MM.1S (cell line): ENCODE data around the gene ZNF175.

Source experiments
- DNase-seq: peaks from one replicate; pipeline ENCODE4 v3.0.0-alpha.2; 2015
- H2AFZ ChIP-seq: fragments of 300-600 bp; sonication (generic); 2 replicates; pipeline ENCODE4 v1.6.0; 2016; ENCODE audit warnings: antibody characterized with exemption, low read length
- H3F3A ChIP-seq: fragments of 300-600 bp; sonication (generic); 2 replicates; pipeline ENCODE4 v1.6.1; 2016; ENCODE audit warnings: mild to moderate bottlenecking, antibody characterized with exemption, low read length, moderate library complexity, mixed read lengths; ENCODE audit not compliant: insufficient read depth
- H3K27ac ChIP-seq: fragments of 300-600 bp; sonication (generic); 2 replicates; pipeline ENCODE4 v1.5.1; 2016; ENCODE audit warnings: mild to moderate bottlenecking, low read length
- H3K27me3 ChIP-seq: fragments of 300-600 bp; sonication (generic); replicated peaks from 2 replicates; pipeline ENCODE4 v1.6.0; 2016; ENCODE audit warnings: low read length; ENCODE audit not compliant: insufficient read depth
- H3K36me3 ChIP-seq: fragments of 300-600 bp; sonication (generic); replicated peaks from 2 replicates; pipeline ENCODE4 v1.6.1; 2016; ENCODE audit warnings: mild to moderate bottlenecking, low read length, mixed read lengths; ENCODE audit not compliant: insufficient read depth
- H3K4me1 ChIP-seq: fragments of 300-600 bp; sonication (generic); 2 replicates; pipeline ENCODE4 v1.6.1; 2016; ENCODE audit warnings: low read length, mixed read lengths
- H3K4me2 ChIP-seq: fragments of 300-600 bp; sonication (generic); 2 replicates; pipeline ENCODE4 v1.6.0; 2016; ENCODE audit warnings: low read depth, low read length
- H3K4me3 ChIP-seq: fragments of 300-600 bp; sonication (generic); 2 replicates; pipeline ENCODE4 v1.5.1; 2016; ENCODE audit warnings: low read length, mixed read lengths
- H3K79me2 ChIP-seq: fragments of 300-600 bp; sonication (generic); 2 replicates; pipeline ENCODE4 v1.6.1; 2016; ENCODE audit warnings: mixed run types, low read length, mixed read lengths
- H3K9ac ChIP-seq: fragments of 300-600 bp; sonication (generic); 2 replicates; pipeline ENCODE4 v1.6.1; 2016; ENCODE audit warnings: low read length, mixed read lengths
- H3K9me2 ChIP-seq: fragments of 300-600 bp; sonication (generic); replicated peaks from 2 replicates; pipeline ENCODE4 v1.6.1; 2016; ENCODE audit warnings: mild to moderate bottlenecking, low read length, mixed read lengths; ENCODE audit not compliant: insufficient read depth
- H3K9me3 ChIP-seq: fragments of 300-600 bp; sonication (generic); replicated peaks from 2 replicates; pipeline ENCODE4 v1.6.1; 2016; ENCODE audit warnings: mild to moderate bottlenecking, low read length, mixed read lengths; ENCODE audit not compliant: insufficient read depth
- H4K20me1 ChIP-seq: fragments of 300-600 bp; sonication (generic); 2 replicates; pipeline ENCODE4 v1.6.1; 2016; ENCODE audit warnings: mild to moderate bottlenecking, low read length, moderate library complexity, mixed read lengths; ENCODE audit not compliant: insufficient read depth
- EZH2 ChIP-seq: fragments of 300-600 bp; sonication (generic); optimal IDR thresholded peaks from 2 replicates; pipeline ENCODE3; 2017; ENCODE audit warnings: low read depth, mild to moderate bottlenecking, antibody characterized with exemption, low read length, mixed read lengths
- EZH2phosphoT487 ChIP-seq: fragments of 300-600 bp; sonication (generic); IDR thresholded peaks from 2 replicates; pipeline ENCODE4 v1.6.1; 2018; ENCODE audit warnings: antibody characterized with exemption, low read length
- TF ChIP-seq, protein P1 (sequence below): fragments of 300-600 bp; sonication (generic); IDR thresholded peaks from 2 replicates; pipeline ENCODE4 v1.5.1; 2016; ENCODE audit warnings: antibody characterized with exemption, low read length, mixed read lengths

ZNF175 gene

DNA sequence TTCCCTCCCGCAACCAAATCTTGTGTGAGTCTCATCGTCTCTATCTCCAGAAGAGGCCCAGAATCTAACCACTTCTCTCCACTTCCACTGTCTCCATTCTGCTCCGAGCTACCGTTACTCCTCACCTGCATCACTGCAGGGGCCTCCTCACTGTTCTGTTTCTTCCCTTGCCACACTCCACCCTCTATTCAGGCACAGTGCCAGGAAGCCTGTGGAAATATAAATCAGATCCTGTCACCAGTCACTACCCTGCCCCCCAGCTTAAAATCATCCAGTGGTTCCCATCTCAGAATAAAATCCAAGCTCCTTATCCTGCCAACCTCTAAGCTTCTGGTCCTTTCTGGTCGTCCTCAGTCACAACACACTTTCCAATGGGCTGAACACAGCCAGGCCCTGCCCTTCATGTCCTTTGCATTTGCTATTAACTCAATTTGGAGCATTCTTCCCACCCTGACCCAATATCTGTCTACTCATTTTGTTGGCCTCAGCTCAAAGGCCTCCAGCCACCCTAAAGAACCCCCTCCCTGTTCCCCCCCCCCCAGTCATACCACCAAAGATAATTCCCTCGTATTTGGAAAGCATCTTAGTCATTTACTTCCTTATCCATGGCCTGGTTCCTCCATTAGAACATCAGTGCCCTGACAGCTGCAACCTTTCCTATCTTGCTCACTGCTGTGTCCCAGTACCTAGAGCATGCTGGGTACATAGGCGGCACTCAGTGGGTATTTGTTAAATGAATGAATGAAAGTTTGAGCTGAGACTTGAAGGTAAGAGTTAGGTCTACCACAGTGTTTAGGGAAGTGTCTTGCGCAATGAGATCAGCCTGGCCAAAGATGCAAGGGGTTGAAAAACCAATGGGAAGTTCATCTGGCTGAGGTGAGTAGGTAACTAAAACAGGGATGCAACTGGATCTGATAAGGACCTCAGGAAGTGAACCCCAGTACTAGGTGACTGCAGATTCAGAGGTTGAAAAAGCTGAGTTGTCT, 24.4 kb downstream of the ZNF175 start:
- TF ChIP-seq EZH2 (no peak), EZH2phosphoT487 (no peak)
- TF ChIP-seq, protein P1, sequence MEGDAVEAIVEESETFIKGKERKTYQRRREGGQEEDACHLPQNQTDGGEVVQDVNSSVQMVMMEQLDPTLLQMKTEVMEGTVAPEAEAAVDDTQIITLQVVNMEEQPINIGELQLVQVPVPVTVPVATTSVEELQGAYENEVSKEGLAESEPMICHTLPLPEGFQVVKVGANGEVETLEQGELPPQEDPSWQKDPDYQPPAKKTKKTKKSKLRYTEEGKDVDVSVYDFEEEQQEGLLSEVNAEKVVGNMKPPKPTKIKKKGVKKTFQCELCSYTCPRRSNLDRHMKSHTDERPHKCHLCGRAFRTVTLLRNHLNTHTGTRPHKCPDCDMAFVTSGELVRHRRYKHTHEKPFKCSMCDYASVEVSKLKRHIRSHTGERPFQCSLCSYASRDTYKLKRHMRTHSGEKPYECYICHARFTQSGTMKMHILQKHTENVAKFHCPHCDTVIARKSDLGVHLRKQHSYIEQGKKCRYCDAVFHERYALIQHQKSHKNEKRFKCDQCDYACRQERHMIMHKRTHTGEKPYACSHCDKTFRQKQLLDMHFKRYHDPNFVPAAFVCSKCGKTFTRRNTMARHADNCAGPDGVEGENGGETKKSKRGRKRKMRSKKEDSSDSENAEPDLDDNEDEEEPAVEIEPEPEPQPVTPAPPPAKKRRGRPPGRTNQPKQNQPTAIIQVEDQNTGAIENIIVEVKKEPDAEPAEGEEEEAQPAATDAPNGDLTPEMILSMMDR, result no peak
- Histone ChIP-seq H3K9me3 (no peaks in the 10 kb centered on the region), H3K79me2 (no peaks in the 10 kb centered on the region), H4K20me1 (no peaks in the 10 kb centered on the region), H3F3A (no peaks in the 10 kb centered on the region), H3K27ac (no peak overlapping the region), H3K4me2 (0 out of 2 replicates have a peak overlapping the region, but pooled peaks have one; percentile 52), H3K4me1 (no peaks in the 10 kb centered on the region), H3K27me3 (no peaks in the 10 kb centered on the region), H3K9me2 (no peaks in the 10 kb centered on the region), H3K36me3 (no peaks in the 10 kb centered on the region), H3K9ac (no peak overlapping the region), H3K4me3 (peak overlapping the region; percentile 69; the same call in 1 of the 2 replicates), H2AFZ (no peak overlapping the region)
- no peak for DNase-seq

DNA sequence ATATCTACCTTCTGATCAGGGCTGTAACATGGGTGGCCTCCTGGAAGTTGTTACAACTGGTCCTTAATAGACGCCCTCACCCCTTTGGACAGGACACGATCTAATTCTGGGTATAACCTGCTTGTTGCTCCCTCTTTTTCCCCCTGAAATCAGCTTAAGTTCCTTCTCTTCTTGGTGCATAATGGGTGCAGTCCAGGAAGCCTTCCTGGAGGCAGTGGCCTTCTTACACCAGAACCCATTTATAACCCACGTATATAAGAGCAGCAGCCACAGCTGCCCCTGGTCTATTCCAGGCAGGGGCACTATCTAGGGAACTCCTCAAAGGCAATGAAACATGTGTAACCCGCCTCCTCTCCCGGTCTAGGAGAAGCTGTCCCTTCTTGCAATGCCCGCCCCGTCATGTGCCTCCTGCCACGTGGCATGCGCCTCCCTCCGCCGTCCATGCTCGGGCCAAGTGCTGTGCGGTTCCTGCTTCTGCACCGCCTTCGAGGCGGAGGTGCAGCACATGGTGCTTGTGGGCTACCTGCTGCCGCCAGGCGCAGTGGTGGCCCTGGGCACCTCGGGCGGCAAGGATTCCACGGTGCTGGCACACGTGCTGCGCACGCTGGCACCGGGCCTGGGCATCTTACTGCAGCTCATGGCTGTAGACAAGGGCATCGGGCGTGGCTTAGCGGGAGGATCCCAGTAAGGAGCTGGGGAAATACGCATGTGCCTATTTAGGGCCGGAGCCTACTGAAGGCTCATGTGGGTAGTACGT, 27.3 kb downstream of the ZNF175 start:
- H3K79me2 ChIP-seq, result no peaks in the 10 kb centered on the region
- no peaks in the 10 kb centered on the region for H3F3A ChIP-seq
- no peak overlapping the region for H3K4me2 ChIP-seq
- H3K36me3 ChIP-seq, result no peaks in the 10 kb centered on the region
- TF ChIP-seq EZH2 (no peak), EZH2phosphoT487 (no peak)
- TF ChIP-seq, protein P1, result no peak
- no peaks in the 10 kb centered on the region for H3K27me3 ChIP-seq
- H4K20me1 ChIP-seq, result no peaks in the 10 kb centered on the region
- H2AFZ ChIP-seq, result no peak overlapping the region
- H3K27ac ChIP-seq, result no peak overlapping the region
- no peak for DNase-seq
- H3K9me2 ChIP-seq, result no peaks in the 10 kb centered on the region
- H3K4me3 ChIP-seq, result no peak overlapping the region
- H3K4me1 ChIP-seq, result no peaks in the 10 kb centered on the region
- H3K9ac ChIP-seq, result no peak overlapping the region
- H3K9me3 ChIP-seq, result no peaks in the 10 kb centered on the region

DNA sequence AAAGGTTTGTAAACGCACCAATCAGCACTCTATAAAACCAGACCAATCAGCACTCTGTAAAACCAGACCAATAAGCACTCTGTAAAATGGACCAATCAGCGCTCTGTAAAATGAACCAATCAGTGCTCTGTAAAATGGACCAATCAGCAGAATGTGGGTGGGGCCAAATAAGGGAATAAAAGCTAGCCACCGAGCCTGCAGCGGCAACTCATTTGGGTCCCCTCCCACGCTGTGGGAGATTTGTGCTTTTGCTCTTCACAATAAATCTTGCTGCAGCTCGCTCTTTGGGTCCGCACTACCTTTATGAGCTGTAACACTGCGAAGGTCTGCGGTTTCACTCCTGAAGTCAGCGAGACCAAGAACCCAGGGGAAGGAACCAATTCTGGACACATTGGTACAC, 28.0 kb downstream of the ZNF175 start:
- TF ChIP-seq EZH2, result no peak
- TF ChIP-seq, protein P1, result no peak
- TF ChIP-seq EZH2phosphoT487, result no peak
- H4K20me1 ChIP-seq, result no peaks in the 10 kb centered on the region
- H3K9me2 ChIP-seq, result no peaks in the 10 kb centered on the region
- H2AFZ ChIP-seq, result no peak overlapping the region
- H3F3A ChIP-seq, result no peaks in the 10 kb centered on the region
- no peak overlapping the region for H3K4me2 ChIP-seq
- H3K9ac ChIP-seq, result no peak overlapping the region
- H3K27ac ChIP-seq, result no peak overlapping the region
- no peaks in the 10 kb centered on the region for H3K27me3 ChIP-seq
- H3K79me2 ChIP-seq, result no peaks in the 10 kb centered on the region
- H3K4me3 ChIP-seq, result no peak overlapping the region
- no peaks in the 10 kb centered on the region for H3K36me3 ChIP-seq
- DNase-seq, result no peak
- H3K9me3 ChIP-seq, result no peaks in the 10 kb centered on the region
- no peaks in the 10 kb centered on the region for H3K4me1 ChIP-seq
